ENCODE data around the gene ELMOD1.

ELMOD1 gene

GRCh38 chr11:107583629-107584195, 7.2 kb upstream of the ELMOD1 start:
- peak; percentile 90 for DNase-seq (ENCODE audit: low read depth)

GRCh38 chr11:107587306-107587979, 3.5 kb upstream of the ELMOD1 start:
- DNase-seq (ENCODE audit: low read depth) = peak; percentile 85

GRCh38 chr11:107591378-107592230, 657 bp downstream of the ELMOD1 start:
- peak; percentile 43 for DNase-seq (ENCODE audit: low read depth)

GRCh38 chr11:107592231-107592590, 1.3 kb downstream of the ELMOD1 start:
- DNase-seq (ENCODE audit: low read depth) = no peak

GRCh38 chr11:107592813-107593212, 1.9 kb downstream of the ELMOD1 start:
- peak; percentile 13 for DNase-seq (ENCODE audit: low read depth)

GRCh38 chr11:107593951-107594350, 3.0 kb downstream of the ELMOD1 start:
- DNase-seq (ENCODE audit: low read depth) = no peak

- no peak for DNase-seq (ENCODE audit: low read depth)
Measured at GRCh38 chr11:107594736-107595135, 3.8 kb downstream of the ELMOD1 start.

GRCh38 chr11:107598225-107599139, 7.5 kb downstream of the ELMOD1 start:
- peak; percentile 36 for DNase-seq (ENCODE audit: low read depth)

- DNase-seq (ENCODE audit: low read depth) = peak; percentile 27
Measured at GRCh38 chr11:107605061-107606006, 14.4 kb downstream of the ELMOD1 start.

- DNase-seq (ENCODE audit: low read depth) = peak; percentile 29
Measured at GRCh38 chr11:107606141-107606540, 15.2 kb downstream of the ELMOD1 start.

- no peak for DNase-seq (ENCODE audit: low read depth)
Measured at GRCh38 chr11:107608809-107609208, 17.9 kb downstream of the ELMOD1 start.

- no peak for DNase-seq (ENCODE audit: low read depth)
Measured at GRCh38 chr11:107609400-107610218, 18.7 kb downstream of the ELMOD1 start.

GRCh38 chr11:107612445-107612844, 21.5 kb downstream of the ELMOD1 start:
- no peak for DNase-seq (ENCODE audit: low read depth)

GRCh38 chr11:107619926-107620325, 29.0 kb downstream of the ELMOD1 start:
- no peak for DNase-seq (ENCODE audit: low read depth)

GRCh38 chr11:107621081-107621480, 30.1 kb downstream of the ELMOD1 start:
- DNase-seq (ENCODE audit: low read depth) = no peak

- DNase-seq (ENCODE audit: low read depth) = no peak
Measured at GRCh38 chr11:107623183-107623582, 32.2 kb downstream of the ELMOD1 start.

GRCh38 chr11:107624983-107625684, 34.2 kb downstream of the ELMOD1 start:
- DNase-seq (ENCODE audit: low read depth) = no peak

- no peak for DNase-seq (ENCODE audit: low read depth)
Measured at GRCh38 chr11:107625685-107625989, 34.7 kb downstream of the ELMOD1 start.

- DNase-seq (ENCODE audit: low read depth) = no peak
Measured at GRCh38 chr11:107631043-107631442, 40.1 kb downstream of the ELMOD1 start.

GRCh38 chr11:107631931-107632330, 41.0 kb downstream of the ELMOD1 start:
- DNase-seq (ENCODE audit: low read depth) = no peak
